Panc1 (cell line): Measurements from ENCODE around the gene GMPPA. TPM values are rescaled to one million over a fixed set of nuclear protein-coding genes. Genes with fewer than 3 reads are reported as not detected.

Experiments used
- ATAC-seq: fragments of 200-7000 bp; cut with Tn5 transposase; 2 replicates; pipeline ENCODE4 v1.9.1; 2020; ENCODE audit warnings: mild to moderate bottlenecking, moderate library complexity
- BruUV-seq: library from RNA; stranded (reverse); fragments of 400-500 nt; replicated peaks from 2 replicates; lab custom pipeline; 2021; lab: Mats Ljungman, UMichigan
- CTCF ChIA-PET: fragments of 300-600 bp; sonication (Branson Sonifier 250); formaldehyde crosslinking; loops from one replicate; lab custom pipeline; 2022; ENCODE audit warnings: antibody characterized with exemption; lab: Charles Lee
- POLR2A ChIA-PET: fragments of 300-600 bp; sonication (Branson Sonifier 250); formaldehyde crosslinking; loops from one replicate; lab custom pipeline; 2022; ENCODE audit warnings: antibody characterized with exemption; lab: Charles Lee
- DNase-seq: peaks from one replicate; pipeline ENCODE4 v3.0.0-alpha.2; 2010; ENCODE audit warnings: low read depth, low spot score
- H3K27ac ChIP-seq: 2 replicates; pipeline ENCODE4 v1.5.1; 2011; ENCODE audit warnings: mild to moderate bottlenecking, low read length, inconsistent platforms
- H3K27me3 ChIP-seq: fragments of 200-500 bp; sonication (Bioruptor generic); 2 replicates; pipeline ENCODE4 v1.6.0; 2014; ENCODE audit warnings: low read length, inconsistent platforms; ENCODE audit not compliant: control insufficient read depth, insufficient read depth
- H3K36me3 ChIP-seq: fragments of 200-500 bp; sonication (Bioruptor generic); 2 replicates; pipeline ENCODE4 v1.5.1; 2014; ENCODE audit warnings: inconsistent platforms, mild to moderate bottlenecking, low read length, moderate library complexity; ENCODE audit not compliant: control insufficient read depth, insufficient read depth
- H3K4me1 ChIP-seq: 2 replicates; pipeline ENCODE4 v1.5.1; 2011; ENCODE audit warnings: inconsistent platforms, mild to moderate bottlenecking, low read length, moderate library complexity; ENCODE audit not compliant: control insufficient read depth, insufficient read depth
- H3K4me3 ChIP-seq, 2 experiments: 2 replicates each; pipeline ENCODE4 v1.5.1; 2011 to 2012; ENCODE audit warnings: low read depth in 2 of 2, low read length in 2 of 2, mild to moderate bottlenecking in 2 of 2, inconsistent platforms in 1 of 2, moderate library complexity in 1 of 2
- H3K9me3 ChIP-seq: fragments of 200-500 bp; sonication (Bioruptor generic); 2 replicates; pipeline ENCODE4 v1.5.1; 2014; ENCODE audit warnings: low read depth, mild to moderate bottlenecking, inconsistent platforms, low read length, moderate library complexity; ENCODE audit not compliant: control insufficient read depth, insufficient read depth
- CTCF ChIP-seq: fragments of 450-650 bp; IDR thresholded peaks from 2 replicates; pipeline ENCODE4 v1.5.1; 2017; ENCODE audit warnings: mild to moderate bottlenecking
- POLR2AphosphoS5 ChIP-seq: IDR thresholded peaks from 2 replicates; pipeline ENCODE4 v1.6.1; 2012; ENCODE audit warnings: mild to moderate bottlenecking, low read depth, low read length, moderate library complexity
- REST ChIP-seq, 2 experiments: IDR thresholded peaks; 2 replicates each; pipeline ENCODE4 v1.6.1; 2011 to 2012; ENCODE audit warnings: low read depth in 2 of 2, control low read depth in 1 of 2, low read length in 1 of 2, mild to moderate bottlenecking in 1 of 2, moderate library complexity in 1 of 2; ENCODE audit not compliant: insufficient read depth in 1 of 2
- SIN3A ChIP-seq: IDR thresholded peaks from 2 replicates; pipeline ENCODE4 v1.6.1; 2012; ENCODE audit warnings: low read depth, mild to moderate bottlenecking, low read length, moderate library complexity, borderline replicate concordance; ENCODE audit not compliant: insufficient read depth
- TCF7L2 ChIP-seq: IDR thresholded peaks from 2 replicates; pipeline ENCODE4 v1.6.1; 2011; ENCODE audit warnings: mild to moderate bottlenecking, low read depth, low read length, inconsistent platforms
- in situ Hi-C: cut with HindIII; loops from 2 replicates; pipeline ENCODE4 v1.10.0; 2016; ENCODE audit warnings: low sequenced_read_pairs, low pct_unique_long_range_greater_than_20kb
- intact Hi-C: fragments of 100-400 bp; cut with micrococcal nuclease; formaldehyde crosslinking; loops from one replicate; pipeline ENCODE4 v1.10.0; 2022; ENCODE audit not compliant: unreplicated experiment
- total RNA-seq: library from RNA; stranded (reverse); gene quantifications from one replicate; pipeline ENCODE4 v1.2.1, GENCODE V29; 2021; ENCODE audit not compliant: unreplicated experiment

Gene GMPPA
- total RNA-seq, 1 experiment from 2014 or later: 66.2 TPM

GRCh38 chr2:219490600-219491130, 8.0 kb upstream of the GMPPA start:
- Histone ChIP-seq H3K4me1 (peaks cover 6% of the 10 kb centered on the region; the same call in 1 of the 2 replicates), H3K27me3 (no peaks in the 10 kb centered on the region), H3K9me3 (no peaks in the 10 kb centered on the region), H3K4me3 (no peak overlapping the region), H3K36me3 (no peaks in the 10 kb centered on the region), H3K27ac (no peak overlapping the region)
- no peak for TF ChIP-seq SIN3A
- no peak for TF ChIP-seq POLR2AphosphoS5
- no peak for TF ChIP-seq REST (IDR thresholded peaks at IDR 0.05; ENCODE audit: insufficient read depth in 1 of 2, low read depth in 2 of 2, low read length in 1 of 2)
- TF ChIP-seq TCF7L2: no peak
- no peak for TF ChIP-seq CTCF
- in situ Hi-C loops: no loop called here
- ChIA-PET CTCF (interaction anchor here (1.1 kb wide), 1 partner anchor 19 kb away, joined by 5 read pairs; no protein-coding TSS in a partner anchor), POLR2A (no interaction called here)
- no TSS peak for BruUV-seq
- ATAC-seq: no peak
- no peak for DNase-seq
- intact Hi-C loops: no loop called here

GRCh38 chr2:219491278-219491963, 7.3 kb upstream of the GMPPA start:
- DNase-seq (no peak), ATAC-seq (no peak)
- intact Hi-C loops: no loop called here
- Histone ChIP-seq H3K27me3 (no peaks in the 10 kb centered on the region), H3K36me3 (no peaks in the 10 kb centered on the region), H3K4me3 (no peak overlapping the region), H3K9me3 (no peaks in the 10 kb centered on the region), H3K4me1 (peaks cover 7% of the 10 kb centered on the region; the same call in 1 of the 2 replicates), H3K27ac (no peak overlapping the region)
- no peak for TF ChIP-seq REST (IDR thresholded peaks at IDR 0.05; ENCODE audit: insufficient read depth in 1 of 2, low read depth in 2 of 2, low read length in 1 of 2)
- no peak for TF ChIP-seq POLR2AphosphoS5
- TF ChIP-seq TCF7L2: no peak
- TF ChIP-seq CTCF: no peak
- TF ChIP-seq SIN3A: no peak
- ChIA-PET CTCF (interaction anchor here (1.1 kb wide), 1 partner anchor 19 kb away, joined by 5 read pairs; no protein-coding TSS in a partner anchor), POLR2A (no interaction called here)
- in situ Hi-C loops: no loop called here
- BruUV-seq: no TSS peak
